Measurements from ENCODE around the gene HIC1. TPM values are rescaled to one million over a fixed set of nuclear protein-coding genes. Genes with fewer than 3 reads are reported as not detected.

HIC1 gene
- total and polyA plus RNA-seq, 8 donors = 1.5 to 107 (median 8.9) TPM

DNA sequence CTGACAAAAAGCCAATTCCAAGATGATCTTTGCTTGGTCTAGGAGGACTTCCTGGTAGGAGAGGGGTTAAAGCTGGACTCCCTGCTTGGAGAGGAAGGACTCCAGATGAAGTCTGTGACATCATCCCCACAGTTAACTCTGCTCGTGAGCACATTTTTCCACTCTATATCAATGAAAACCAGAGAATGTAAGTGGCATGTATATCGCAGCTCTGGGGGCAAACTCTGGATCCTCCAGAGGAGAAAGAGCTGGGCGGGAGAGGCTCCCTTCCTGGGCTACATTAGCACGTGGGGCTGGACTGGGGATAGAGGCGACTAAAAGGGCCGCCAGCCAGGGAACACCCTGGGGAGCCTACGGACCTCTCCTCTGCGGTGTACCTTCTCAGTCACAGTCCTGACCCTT, 34.1 kb downstream of the HIC1 start:
- Histone ChIP-seq H3K27me3 (no peaks in the 10 kb centered on the region), H3K9me3 (no peaks in the 10 kb centered on the region), H3K36me3 (peaks cover 0 to 16% (median 0%) of the 10 kb centered on the region in 4 donors), H3K27ac (peak overlapping the region; percentile 74 to 92 (median 85)), H3K4me1 (peaks cover 59 to 91% (median 75%) of the 10 kb centered on the region in 4 donors), H3K4me3 (peak overlapping the region; percentile 28 to 34 (median 32))
- TF ChIP-seq EP300 (IDR thresholded peaks at IDR 0.05) = no peak
- TF ChIP-seq POLR2A (IDR thresholded peaks at IDR 0.05) = no peak
- no peak for TF ChIP-seq POLR2AphosphoS5 (IDR thresholded peaks at IDR 0.05)
- TF ChIP-seq, protein P1, sequence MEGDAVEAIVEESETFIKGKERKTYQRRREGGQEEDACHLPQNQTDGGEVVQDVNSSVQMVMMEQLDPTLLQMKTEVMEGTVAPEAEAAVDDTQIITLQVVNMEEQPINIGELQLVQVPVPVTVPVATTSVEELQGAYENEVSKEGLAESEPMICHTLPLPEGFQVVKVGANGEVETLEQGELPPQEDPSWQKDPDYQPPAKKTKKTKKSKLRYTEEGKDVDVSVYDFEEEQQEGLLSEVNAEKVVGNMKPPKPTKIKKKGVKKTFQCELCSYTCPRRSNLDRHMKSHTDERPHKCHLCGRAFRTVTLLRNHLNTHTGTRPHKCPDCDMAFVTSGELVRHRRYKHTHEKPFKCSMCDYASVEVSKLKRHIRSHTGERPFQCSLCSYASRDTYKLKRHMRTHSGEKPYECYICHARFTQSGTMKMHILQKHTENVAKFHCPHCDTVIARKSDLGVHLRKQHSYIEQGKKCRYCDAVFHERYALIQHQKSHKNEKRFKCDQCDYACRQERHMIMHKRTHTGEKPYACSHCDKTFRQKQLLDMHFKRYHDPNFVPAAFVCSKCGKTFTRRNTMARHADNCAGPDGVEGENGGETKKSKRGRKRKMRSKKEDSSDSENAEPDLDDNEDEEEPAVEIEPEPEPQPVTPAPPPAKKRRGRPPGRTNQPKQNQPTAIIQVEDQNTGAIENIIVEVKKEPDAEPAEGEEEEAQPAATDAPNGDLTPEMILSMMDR (IDR thresholded peaks at IDR 0.05) = no peak
- intact Hi-C loops (cut with DNase I; ENCODE audit: low total_unique reads) = no loop called here
- WGBS, 5 donors = 7 to 14% (median 14%) methylated on average over 5 to 8 of the region's 8 CpGs
- DNase-seq = peak in 1 of 2 donors; percentile 78

GRCh38 chr17:2090210-2090641, 35.3 kb downstream of the HIC1 start:
- H3K9me3 ChIP-seq = no peaks in the 10 kb centered on the region
- TF ChIP-seq EP300 (IDR thresholded peaks at IDR 0.05) (no peak), POLR2A (IDR thresholded peaks at IDR 0.05) (no peak), POLR2AphosphoS5 (IDR thresholded peaks at IDR 0.05) (no peak)
- TF ChIP-seq, protein P1 (IDR thresholded peaks at IDR 0.05) = no peak
- 59 to 80% (median 73%) methylated on average over 9 of the region's 9 CpGs for WGBS, 5 donors
- peaks cover 49 to 91% (median 73%) of the 10 kb centered on the region in 4 donors for H3K4me1 ChIP-seq
- H3K27ac ChIP-seq = peak overlapping the region; percentile 4 to 92 (median 85)
- H3K27me3 ChIP-seq = no peaks in the 10 kb centered on the region
- intact Hi-C loops (cut with DNase I; ENCODE audit: low total_unique reads) = no loop called here
- peaks cover 0 to 15% (median 0%) of the 10 kb centered on the region in 4 donors for H3K36me3 ChIP-seq
- no peak for DNase-seq
- H3K4me3 ChIP-seq = peak overlapping the region in 1 of 4 donors; percentile 34

DNA sequence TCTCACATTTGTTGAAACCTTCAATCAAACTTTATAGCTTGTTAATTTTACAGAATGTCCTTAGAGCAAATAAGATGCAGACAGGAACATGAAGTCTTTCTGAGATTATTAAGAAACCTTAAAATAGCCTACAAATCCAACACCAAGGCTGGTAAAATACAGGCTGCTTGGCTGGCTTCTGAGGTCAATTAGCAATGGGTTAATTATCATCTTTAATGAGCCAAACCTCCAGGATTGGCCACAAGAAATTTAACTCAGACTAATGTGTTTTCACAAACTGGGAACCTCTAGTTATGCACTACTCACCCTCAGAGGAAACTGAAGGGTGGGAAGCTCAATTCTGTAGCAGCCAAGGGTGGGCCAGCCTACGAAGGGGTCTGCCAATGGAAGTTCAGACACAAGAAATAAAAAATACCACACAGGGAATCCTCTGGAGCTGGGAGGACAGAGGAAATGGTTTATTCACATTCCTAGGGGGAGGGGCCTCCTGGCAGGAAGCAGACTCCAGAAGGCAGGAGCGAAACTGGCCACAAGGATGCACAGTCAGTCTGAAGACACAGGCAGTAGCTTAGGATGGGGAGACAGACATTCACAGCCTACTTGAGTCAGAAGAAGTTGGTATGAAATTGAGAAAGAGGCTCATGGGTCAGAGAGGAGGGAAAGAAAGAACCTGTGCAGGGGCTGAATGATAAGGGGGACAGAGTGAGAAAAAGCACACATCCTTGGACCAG, 36.1 kb downstream of the HIC1 start:
- Histone ChIP-seq H3K4me1 (peaks cover 46 to 90% (median 72%) of the 10 kb centered on the region in 4 donors), H3K9me3 (no peaks in the 10 kb centered on the region), H3K4me3 (no peak overlapping the region), H3K27ac (peak overlapping the region in 4 of 5 donors; percentile 82 to 92 (median 86)), H3K36me3 (peaks cover 0 to 8% (median 0%) of the 10 kb centered on the region in 4 donors), H3K27me3 (no peaks in the 10 kb centered on the region)
- intact Hi-C loops (cut with DNase I; ENCODE audit: low total_unique reads) = no loop called here
- 41 to 72% (median 68%) methylated on average over 2 of the region's 2 CpGs for WGBS, 5 donors
- DNase-seq = peak in 1 of 2 donors; percentile 89
- TF ChIP-seq, protein P1 (IDR thresholded peaks at IDR 0.05) = peak in 2 of 7 experiments; percentile 12 to 26
- TF ChIP-seq POLR2AphosphoS5 (IDR thresholded peaks at IDR 0.05) (peak in 2 of 3 donors; percentile 7 to 59), EP300 (IDR thresholded peaks at IDR 0.05) (no peak)

- intact Hi-C loops (cut with DNase I; ENCODE audit: low total_unique reads) = no loop called here
These were observed 37.4 kb downstream of the HIC1 start for GRCh38 chr17:2092253-2092652.

More at GRCh38 chr17:2092253-2092652, 37.4 kb downstream of the HIC1 start:
- no peak for DNase-seq
- Histone ChIP-seq H3K4me3 (no peak overlapping the region), H3K36me3 (peaks cover 0 to 4% (median 0%) of the 10 kb centered on the region in 4 donors), H3K27ac (peak overlapping the region in 3 of 5 donors; percentile 82 to 92 (median 87)), H3K27me3 (no peaks in the 10 kb centered on the region), H3K9me3 (no peaks in the 10 kb centered on the region), H3K4me1 (peaks cover 38 to 77% (median 65%) of the 10 kb centered on the region in 4 donors)
- 79 to 90% (median 87%) methylated on average over 4 of the region's 4 CpGs for WGBS, 5 donors
- no peak for TF ChIP-seq EP300 (IDR thresholded peaks at IDR 0.05)
- TF ChIP-seq, protein P1 (IDR thresholded peaks at IDR 0.05) = no peak
- no peak for TF ChIP-seq POLR2A (IDR thresholded peaks at IDR 0.05)
- TF ChIP-seq POLR2AphosphoS5 (IDR thresholded peaks at IDR 0.05) = no peak

All from stomach (tissue), 9 donors.